ENCODE data around the gene SMIM33. TPM values are rescaled to one million over a fixed set of nuclear protein-coding genes. Genes with fewer than 3 reads are reported as not detected.

Gene SMIM33
- total RNA-seq, 1 donor from 2014 or later, result not detected

DNA sequence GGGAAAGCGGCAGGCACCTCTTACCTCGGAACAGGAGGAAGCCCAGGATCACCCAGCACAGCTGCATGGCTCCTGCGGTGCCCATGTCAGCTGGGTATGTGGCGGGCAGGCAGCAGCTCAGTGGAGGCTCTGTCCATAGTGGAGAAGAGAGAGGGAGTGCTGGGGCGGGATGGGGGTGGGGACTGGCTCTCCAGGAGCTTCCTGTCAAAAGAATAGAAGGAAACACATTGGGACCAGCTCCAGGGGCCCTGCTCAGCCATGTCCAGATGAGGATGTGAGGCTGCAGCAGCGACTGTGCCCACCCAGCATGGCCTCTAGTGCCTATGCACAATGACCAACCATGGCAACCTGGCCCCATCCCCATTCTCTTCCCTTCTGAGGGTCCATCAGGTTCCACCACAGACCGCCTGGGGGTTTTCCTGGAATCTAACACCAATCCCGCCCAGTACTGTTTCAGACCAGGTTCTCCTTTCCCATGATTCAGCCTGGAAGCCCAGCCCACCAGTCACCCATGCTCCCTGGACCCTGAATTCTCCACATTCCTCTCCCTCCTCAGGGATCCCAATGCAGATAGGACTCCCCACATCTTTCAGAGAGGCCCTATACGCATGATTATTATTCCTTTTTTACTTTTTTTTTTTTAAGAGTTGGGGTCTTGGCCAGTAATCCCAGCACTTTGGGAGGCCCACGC is 8.1 kb upstream of the SMIM33 start, which contains the start of gene ECSCR:
Gene ECSCR, minus strand, starts transcription at position 158 of the 691 bp plus-strand sequence. Its CDS starts 73 bp downstream, at position 85.
- Mint-ChIP-seq H3K4me3 (no peak within 1 kb of the TSS), H3K4me1 (peaks cover 18% of the 10 kb centered on the region), H3K9me3 (no peaks in the 10 kb centered on the region), H3K27ac (no peak within 1 kb of the TSS), H3K36me3 (no peaks in the 10 kb centered on the region), H3K27me3 (ENCODE audit: insufficient read depth, low read depth) (no peaks in the 10 kb centered on the region)
- Histone ChIP-seq H3K9me3 (ENCODE audit: low read depth) (no peaks in the 10 kb centered on the region), H3K36me3 (no peaks in the 10 kb centered on the region), H4K20me1 (ENCODE audit: low read depth) (no peaks in the 10 kb centered on the region), H3K9ac (no peak within 1 kb of the TSS), H3K79me2 (ENCODE audit: low read depth) (no peaks in the 10 kb centered on the region), H3K27me3 (no peaks in the 10 kb centered on the region), H2AFZ (replicated peaks) (peak within 1 kb of the TSS; percentile 68), H3K27ac (no peak within 1 kb of the TSS), H3K4me3 (no peak within 1 kb of the TSS), H3F3A (ENCODE audit: low read depth) (no peaks in the 10 kb centered on the region), H3K4me1 (peaks cover 17% of the 10 kb centered on the region), H3K4me2 (no peak within 1 kb of the TSS)
- TF ChIP-seq EZH2 (IDR thresholded peaks at IDR 0.05) (no peak), EZH2phosphoT487 (IDR thresholded peaks at IDR 0.05) (no peak), CTCF (IDR thresholded peaks at IDR 0.05) (no peak)
- DNase-seq (ENCODE audit: low spot score), result no peak

DNA sequence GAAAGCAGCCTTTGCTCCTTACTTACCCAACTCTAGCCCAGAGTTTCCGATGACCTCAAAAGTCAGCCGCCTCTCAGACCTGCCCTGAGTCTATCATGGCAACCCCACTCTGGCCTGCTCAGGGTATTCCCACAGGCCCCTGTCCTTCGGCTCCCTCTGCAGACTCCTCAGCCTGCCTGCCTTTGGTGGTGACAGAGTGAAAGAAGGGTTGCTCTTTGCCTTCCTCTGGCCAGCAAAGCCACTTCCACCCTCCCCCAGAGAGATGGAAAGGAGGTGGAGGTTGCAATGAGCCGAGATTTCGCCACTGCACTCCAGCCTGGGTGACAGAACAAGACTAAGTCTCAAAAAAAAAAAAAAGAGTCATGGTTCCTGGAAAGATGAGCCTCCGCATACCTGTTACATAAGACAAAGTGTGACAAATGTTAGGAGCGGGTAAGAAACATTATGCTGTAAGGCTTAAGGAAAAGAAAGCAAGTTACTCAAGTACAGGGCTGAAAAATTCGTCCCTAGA is 2.3 kb upstream of the SMIM33 start:
- no peaks in the 10 kb centered on the region for H3K9me3 ChIP-seq (ENCODE audit: low read depth)
- H3K36me3 ChIP-seq, result no peaks in the 10 kb centered on the region
- H3K9ac ChIP-seq, result no peak overlapping the region
- no peaks in the 10 kb centered on the region for H3K79me2 ChIP-seq (ENCODE audit: low read depth)
- H3K27me3 Mint-ChIP-seq (ENCODE audit: insufficient read depth, low read depth), result peaks cover 6% of the 10 kb centered on the region
- H3K4me3 ChIP-seq, result no peak overlapping the region
- no peak for TF ChIP-seq EZH2 (IDR thresholded peaks at IDR 0.05)
- no peak for TF ChIP-seq CTCF (IDR thresholded peaks at IDR 0.05)
- TF ChIP-seq EZH2phosphoT487 (IDR thresholded peaks at IDR 0.05), result no peak
- peak overlapping the region; percentile 5 for H3K27ac Mint-ChIP-seq
- H2AFZ ChIP-seq (replicated peaks), result peak overlapping the region; percentile 26
- peaks cover 17% of the 10 kb centered on the region for H3K4me1 ChIP-seq
- peak; percentile 47 for DNase-seq (ENCODE audit: low spot score)
- H3K36me3 Mint-ChIP-seq, result no peaks in the 10 kb centered on the region
- no peaks in the 10 kb centered on the region for H3K27me3 ChIP-seq
- H3K9me3 Mint-ChIP-seq, result no peaks in the 10 kb centered on the region
- no peak overlapping the region for H3K4me2 ChIP-seq
- no peaks in the 10 kb centered on the region for H4K20me1 ChIP-seq (ENCODE audit: low read depth)
- H3F3A ChIP-seq (ENCODE audit: low read depth), result peaks cover 23% of the 10 kb centered on the region
- no peak overlapping the region for H3K27ac ChIP-seq
- no peak overlapping the region for H3K4me3 Mint-ChIP-seq
- peaks cover 22% of the 10 kb centered on the region for H3K4me1 Mint-ChIP-seq

GRCh38 chr5:139472386-139473030 is 1.7 kb downstream of the SMIM33 start:
- Histone ChIP-seq H3K27ac (no peak overlapping the region), H3K79me2 (ENCODE audit: low read depth) (no peaks in the 10 kb centered on the region), H3K27me3 (no peaks in the 10 kb centered on the region), H2AFZ (replicated peaks) (peak overlapping the region; percentile 89), H3F3A (ENCODE audit: low read depth) (peaks cover 29% of the 10 kb centered on the region), H3K9me3 (ENCODE audit: low read depth) (no peaks in the 10 kb centered on the region), H4K20me1 (ENCODE audit: low read depth) (no peaks in the 10 kb centered on the region), H3K4me1 (peaks cover 29% of the 10 kb centered on the region), H3K4me3 (no peak overlapping the region), H3K4me2 (peak overlapping the region; percentile 58), H3K9ac (no peak overlapping the region), H3K36me3 (no peaks in the 10 kb centered on the region)
- Mint-ChIP-seq H3K4me1 (peaks cover 31% of the 10 kb centered on the region), H3K4me3 (no peak overlapping the region), H3K36me3 (no peaks in the 10 kb centered on the region), H3K9me3 (no peaks in the 10 kb centered on the region), H3K27me3 (ENCODE audit: insufficient read depth, low read depth) (peaks cover 10% of the 10 kb centered on the region), H3K27ac (peak overlapping the region; percentile 96)
- TF ChIP-seq CTCF (IDR thresholded peaks at IDR 0.05), result no peak
- no peak for TF ChIP-seq EZH2phosphoT487 (IDR thresholded peaks at IDR 0.05)
- no peak for TF ChIP-seq EZH2 (IDR thresholded peaks at IDR 0.05)
- DNase-seq (ENCODE audit: low spot score), result no peak
